ENCODE measurements around the gene TIMM22.
"Not testable (repeated sequence)": the region's sequence is repeated elsewhere in the genome, so short reads cannot be mapped to it uniquely, and the experiment has no call there.

The TIMM22 gene

DNA sequence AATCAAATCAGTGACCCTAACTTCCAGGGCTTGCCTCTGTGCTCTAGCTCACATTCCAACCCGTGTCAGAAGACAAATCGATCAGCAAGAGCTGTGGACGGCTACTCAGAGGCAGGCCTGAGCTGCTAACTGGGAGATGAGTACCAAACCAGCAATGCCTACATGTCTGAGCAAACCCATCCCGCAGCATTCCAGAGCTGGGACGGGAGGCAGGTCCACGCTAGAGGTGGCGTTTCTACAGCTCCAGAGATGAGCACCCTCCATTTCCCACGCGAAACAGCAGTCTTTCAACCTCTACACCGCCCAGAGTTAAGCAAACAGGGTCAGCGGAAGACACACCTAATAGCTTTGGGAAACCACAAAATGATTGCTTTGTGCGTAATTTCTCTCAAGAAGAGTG lies 23.9 kb upstream of the TIMM22 start:
- DNase-seq = no peak

DNA sequence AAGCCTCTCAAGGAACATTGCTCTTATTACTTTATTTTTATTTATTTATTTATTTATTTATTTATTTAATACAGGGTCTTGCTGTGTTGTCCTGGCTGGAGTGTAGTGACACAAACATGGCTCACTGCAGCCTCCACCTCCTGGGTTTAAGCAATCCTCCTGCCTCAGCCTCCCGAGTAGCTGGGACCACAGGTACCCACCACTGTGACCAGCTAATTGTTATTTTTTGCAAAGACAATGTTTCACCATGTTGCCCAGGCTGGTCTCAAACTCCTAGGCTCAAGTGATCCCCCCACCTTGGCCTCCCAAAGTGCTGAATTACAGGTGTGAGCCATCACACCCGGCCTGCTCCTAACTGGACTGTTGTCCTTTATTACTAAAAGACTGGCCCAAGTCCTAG lies 22.2 kb upstream of the TIMM22 start:
- DNase-seq = not testable (repeated sequence)

DNA sequence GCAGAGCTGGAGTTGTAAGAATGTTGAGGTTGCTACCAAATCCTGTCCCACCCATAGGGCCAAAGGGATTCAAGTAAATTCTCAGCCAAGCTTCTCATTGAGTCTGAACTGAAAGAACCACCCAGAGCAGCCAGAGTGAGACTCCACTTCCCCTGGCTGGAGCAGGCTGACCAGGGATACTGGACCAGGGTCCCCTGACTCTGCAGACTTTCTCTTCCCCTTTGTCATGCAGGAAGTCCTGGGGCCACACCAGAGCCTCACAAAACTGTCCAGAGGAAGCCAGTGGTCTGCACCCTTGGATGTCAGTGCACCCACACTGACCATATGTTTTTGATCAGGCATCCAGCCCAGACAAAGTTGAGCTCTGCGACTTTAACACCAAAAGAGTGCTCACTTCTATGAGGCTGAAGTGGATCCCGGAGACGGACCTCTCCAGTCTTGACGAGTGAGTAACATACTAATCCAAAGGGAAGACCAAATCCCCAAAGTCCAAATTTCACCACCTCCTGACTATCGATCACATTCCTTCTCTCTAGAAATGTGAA lies 21.5 kb upstream of the TIMM22 start:
- DNase-seq = no peak

DNA sequence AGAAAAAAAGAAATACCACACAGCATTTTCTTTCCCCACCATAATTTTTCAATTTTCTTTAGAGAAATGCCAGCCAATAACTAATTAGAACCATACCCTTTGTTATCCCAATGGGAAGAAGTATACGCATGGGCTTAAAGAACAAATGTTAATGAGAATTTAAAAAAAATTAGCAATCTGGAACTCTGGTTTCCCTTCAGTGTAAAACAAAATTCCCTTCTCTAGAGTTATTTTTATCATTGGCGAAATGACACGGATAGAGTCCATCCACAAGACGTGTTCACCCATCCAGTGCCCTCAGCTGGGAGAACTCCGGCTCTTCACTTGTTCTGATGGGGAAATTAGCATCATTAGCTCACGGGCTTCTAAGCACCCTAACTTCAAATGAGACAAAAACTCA lies 20.6 kb upstream of the TIMM22 start:
- no peak for DNase-seq

DNA sequence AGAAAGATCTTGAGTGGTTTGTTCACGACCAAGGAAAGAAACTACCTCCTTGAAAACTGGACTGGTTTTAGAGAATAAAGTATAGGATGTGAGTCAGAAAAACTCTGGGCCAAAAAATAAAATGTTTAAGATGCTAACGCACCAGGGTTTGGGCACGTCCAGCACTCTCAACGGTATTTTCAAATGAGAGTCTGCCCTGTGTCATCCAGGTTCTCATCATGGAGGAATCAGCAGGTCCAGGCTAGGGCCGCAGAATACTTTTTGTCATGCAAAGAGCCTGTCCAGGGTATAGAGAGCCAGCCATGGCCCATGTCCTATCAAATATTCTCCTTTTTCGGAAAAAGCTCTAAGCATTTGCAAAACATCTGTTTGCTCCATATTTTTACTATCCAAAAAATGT lies 19.8 kb upstream of the TIMM22 start:
- DNase-seq = no peak

DNA sequence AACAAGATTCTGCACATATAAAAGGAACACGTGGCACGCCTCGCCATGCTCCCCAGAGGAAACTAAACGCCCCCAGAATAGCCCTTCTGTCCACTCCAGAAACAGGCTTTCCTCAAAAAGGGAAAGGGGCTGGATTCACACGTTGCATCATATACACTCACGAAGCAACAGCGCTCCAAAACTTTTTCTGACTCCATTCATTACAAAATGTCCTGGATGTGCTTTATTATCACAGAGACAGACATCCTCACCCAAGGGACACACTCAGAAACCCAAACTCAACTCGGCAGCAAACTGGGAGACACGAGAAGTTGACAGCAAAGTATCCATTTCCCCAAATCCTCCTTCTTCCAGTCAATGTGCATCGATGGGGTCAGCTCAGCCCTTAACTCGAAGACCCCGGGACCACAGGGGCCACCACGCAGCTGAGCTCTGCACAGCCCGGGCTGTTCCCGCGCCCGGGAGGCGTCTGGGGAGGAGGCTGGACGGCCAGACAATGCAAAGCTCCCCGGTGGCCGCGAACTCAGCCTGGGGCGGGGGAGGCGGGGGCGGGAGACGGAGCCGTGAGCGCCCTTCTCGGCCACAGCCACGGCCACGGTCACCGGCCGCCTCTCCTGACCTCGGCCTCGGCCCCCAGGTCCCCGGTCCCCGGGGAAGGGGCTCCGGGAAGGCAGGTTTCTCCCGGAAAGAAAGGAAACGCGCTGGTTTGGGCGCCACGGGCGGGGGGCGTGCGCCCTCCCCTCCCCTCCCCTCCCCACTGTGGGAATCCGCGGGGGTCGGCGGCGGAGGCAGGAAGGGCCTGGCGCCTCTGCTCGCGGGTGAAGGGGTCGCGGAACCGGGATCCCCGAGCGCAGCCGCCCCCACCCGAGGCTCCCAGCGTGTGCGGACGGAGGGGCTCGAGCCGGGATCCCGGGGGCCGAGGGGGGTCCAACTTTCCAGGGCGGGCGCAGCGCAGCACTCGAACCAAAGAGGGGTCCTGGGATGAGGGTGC lies 18.5 kb upstream of the TIMM22 start:
- no peak for DNase-seq

DNA sequence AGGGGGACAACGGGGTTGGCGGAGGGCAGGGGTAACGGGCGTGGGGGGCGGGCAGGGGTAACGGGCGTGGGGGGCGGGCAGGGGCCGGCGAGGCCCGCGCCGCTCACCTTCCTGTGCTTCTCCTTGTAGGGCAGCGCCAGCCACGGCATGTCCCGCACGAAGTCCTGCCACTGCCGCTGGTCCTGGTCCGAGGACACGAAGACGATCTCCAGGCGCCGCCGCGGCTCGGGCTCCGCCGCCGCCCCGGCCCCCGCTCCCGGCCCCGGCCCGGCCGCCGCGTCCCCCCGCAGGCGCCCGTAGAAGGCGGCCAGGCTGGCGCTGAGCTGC lies 17.8 kb upstream of the TIMM22 start:
- no peak for DNase-seq

DNA sequence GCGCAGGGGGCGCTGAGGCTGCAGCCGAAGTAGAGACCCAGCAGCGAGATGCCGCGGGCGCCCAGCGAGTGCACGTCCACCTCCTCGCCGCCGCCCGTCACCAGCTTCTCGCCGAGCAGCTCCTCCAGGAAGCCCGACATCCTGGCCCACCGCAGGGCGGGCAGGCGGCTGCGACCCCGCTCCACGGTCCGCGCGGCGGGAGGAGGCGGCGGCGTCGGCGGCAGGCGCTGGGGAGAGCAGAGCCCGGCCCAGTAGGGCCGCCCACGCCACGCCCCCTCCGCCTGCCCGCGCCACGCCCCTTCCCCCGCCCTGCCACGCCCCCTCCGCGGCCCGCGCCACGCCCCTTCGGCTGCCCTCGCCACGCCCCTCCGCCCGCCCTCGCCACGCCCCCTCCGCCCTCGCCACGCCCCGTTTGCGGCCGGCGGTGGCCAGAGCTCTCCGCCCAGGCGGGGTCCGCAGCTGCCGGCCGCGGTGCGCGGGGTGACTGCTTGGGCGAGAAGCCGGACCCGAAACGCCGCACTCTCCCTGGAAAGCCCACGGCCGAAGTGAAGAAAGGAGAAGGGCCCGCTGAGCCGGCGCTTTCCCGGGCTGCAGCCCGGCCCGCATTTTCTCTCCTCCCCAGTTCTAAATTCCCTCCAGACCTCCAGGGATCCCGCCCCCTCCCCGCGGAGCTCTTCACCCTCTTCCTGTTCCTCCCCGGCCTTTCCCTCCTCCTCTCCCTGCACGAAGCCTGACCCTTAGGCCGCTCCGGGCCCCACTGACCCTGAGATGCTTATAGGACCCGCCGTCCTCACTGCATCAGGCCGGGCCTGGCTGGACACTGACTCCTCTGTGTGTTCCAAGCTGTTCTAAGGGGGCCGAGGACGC lies 17.2 kb upstream of the TIMM22 start, which contains the start of gene NXN:
NXN (minus strand) TSS at position 238 of the 867 bp plus-strand sequence.
- peak; percentile 95 for DNase-seq

DNA sequence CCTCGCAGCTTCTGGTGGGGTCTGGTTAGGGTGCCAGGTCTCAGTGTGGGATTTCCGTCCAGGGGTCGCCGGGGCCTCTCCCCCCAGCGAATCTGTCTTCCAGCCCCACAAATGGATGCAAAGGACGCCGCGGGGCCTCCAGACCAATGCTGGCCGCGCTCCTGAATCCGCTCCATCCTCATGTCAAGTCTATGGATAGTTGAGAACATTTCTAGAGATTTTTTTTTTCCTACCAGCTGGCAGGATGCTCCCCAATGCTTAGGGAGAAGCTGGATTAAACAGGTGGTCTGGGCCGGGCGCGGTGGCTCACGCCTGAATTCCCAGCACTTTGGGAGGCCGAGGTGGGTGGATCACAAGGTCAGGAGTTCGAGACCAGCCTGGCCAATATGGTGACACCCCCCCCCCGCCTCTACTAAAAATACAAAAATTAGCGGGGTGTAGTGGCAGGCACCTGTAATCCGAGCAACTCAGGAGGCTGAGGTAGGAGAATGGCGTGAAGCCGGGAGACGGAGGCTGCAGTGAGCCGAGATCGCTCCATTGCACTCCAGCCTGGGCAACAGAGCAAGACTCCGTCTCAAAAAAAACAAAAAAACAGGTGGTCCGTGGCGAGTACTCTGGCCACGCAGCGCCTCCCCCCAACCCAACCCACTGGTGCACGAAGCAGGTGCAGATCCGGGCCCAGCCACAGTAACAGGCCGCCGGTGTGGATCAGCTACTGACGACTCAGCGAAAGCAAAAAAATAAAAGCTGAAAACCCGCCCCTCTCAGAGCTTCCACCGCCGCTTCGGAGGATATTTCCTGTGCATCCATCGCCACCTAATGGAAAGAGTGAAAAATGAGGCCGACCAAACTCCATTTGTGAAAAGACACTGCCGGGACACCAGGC lies 16.3 kb upstream of the TIMM22 start:
- DNase-seq = peak; percentile 66

DNA sequence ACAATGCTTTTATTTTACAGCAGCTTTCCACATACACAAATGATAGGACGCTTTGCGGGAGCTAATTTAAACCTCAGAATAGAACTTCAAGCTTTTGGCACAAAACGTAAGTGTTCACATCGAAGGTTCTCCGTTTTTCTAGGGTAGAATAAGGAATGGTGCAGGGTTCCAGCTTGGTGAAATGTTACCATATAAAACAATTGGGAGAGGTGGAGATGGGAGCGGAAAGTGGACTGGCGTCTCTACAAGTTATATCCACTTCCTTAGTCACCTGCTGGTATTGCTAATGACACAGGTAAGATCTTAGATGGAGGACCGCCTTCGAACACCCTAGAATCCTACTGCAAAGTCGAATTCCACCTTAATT lies 15.7 kb upstream of the TIMM22 start:
- no peak for DNase-seq

DNA sequence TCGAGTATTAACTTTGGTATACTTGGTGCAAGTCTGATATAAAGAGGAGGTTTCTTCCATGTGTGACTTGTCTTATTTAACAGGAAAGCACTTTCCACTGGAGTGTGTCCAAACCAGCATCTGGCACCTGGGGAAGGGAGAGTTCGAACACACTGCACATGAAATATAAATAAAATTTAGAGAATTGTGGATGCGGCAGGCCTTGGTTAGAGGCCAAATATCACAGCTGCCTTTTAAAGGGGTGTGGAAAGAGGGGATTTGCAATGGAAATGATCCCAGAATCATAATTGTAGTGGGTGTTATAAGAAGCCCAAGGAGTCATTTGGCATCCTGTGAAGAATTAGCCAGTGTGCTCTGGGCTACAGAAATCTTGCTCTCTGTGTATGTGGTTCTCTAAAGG lies 13.0 kb upstream of the TIMM22 start:
- no peak for DNase-seq

DNA sequence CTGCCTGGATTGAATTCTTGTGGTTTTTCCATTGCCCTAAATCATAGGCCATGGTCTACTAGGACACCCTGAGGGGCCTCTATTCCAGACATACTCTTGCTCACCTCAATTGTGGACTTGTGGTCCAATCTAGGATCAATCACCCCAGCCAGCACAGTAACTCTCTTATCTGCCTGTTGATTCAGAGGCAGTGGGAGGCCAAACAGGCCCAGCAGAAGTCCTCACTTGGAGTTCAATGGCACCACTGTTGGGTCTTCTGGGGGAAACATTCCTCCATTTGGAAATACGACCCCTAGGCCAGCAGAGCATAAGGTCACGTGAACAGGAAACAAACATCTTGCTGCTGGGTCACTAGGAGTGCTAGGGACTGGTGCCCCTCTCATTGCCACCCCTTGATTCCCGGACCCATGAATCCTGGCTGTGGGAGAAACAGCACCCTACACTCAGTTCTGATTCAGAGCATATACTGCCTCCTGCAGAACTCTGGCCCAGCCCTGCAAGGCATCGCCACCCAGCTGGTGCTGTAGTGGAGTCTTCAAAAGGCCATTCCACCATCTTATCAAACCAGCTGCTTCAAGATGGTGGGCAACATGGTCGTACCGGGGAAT lies 10.5 kb upstream of the TIMM22 start:
- no peak for DNase-seq

DNA sequence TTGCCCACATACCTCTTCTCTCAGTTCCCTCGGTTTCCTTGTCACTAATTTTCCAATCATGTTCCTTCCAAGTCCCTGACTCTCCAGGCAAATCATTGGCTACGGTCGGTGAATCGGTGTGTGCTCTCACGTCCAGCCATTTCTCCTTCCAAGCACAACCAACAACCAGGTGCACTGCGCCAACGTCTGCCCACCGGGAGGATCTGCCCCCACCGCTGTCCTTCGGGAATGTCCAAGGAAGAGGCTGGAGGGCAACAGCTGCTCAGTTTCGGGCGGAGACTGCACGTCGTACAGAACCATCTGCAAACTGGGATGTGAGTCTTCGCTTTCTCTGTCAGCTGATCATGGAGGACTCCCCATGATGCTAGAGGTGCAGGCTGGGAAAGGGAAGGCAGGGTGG lies 9.0 kb upstream of the TIMM22 start:
- no peak for DNase-seq

DNA sequence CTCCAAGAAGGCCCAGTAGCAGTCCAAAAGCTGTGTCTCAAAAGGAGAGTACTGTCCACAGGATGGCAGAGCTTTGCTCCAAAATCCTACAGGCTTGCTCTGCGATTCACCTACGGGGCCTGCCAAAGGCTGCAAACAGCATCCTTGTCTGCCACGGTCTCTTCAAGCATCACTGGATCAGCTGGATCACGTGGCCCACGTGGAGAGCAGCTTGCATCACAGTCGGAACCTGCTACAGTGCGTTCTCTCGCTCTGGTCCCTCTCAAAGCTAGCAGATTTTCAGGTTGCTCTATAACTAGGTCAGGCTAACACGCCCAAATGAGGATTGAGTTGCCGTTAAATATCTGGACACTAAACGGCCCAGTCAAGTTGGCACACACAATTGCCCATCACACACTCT lies 8.4 kb upstream of the TIMM22 start:
- no peak for DNase-seq

DNA sequence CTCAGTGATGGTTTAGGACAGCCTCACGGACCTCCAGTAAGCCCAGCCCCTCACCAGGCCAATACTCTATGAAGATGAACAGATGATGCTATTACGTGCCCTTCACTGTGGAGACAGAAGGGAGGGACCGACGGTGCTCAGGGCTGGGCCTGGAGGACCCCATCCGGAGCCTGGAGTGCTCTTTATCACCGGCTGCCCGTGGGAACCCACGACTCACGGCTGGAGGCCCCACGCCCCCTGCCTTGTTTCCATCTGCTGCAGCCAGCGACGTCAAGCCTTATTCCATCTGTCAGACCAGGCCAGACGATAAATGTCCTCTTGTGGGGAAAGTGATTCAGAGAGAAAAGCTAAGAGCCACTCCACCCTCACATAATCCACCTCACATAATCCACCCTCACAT lies 4.0 kb upstream of the TIMM22 start:
- DNase-seq = no peak

DNA sequence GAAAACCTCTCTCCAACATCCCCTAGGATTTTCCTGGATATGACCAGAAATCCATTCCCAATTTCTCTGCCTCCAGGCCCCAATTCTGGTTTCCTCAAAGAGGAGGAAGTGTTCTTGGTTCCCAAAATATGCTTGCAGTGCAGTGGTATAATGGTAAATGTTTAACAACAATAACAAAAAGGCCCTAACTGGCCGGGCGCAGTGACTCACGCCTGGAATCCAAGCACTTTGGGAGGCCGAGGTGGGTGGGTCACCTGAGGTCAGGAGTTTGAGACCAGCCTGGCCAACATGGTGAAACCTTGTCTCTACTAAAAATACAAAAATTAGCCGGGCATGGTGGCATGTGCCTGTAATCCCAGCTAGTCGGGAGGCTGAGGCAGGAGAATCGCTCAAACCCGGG lies 1.6 kb upstream of the TIMM22 start:
- not testable (repeated sequence) for DNase-seq

DNA sequence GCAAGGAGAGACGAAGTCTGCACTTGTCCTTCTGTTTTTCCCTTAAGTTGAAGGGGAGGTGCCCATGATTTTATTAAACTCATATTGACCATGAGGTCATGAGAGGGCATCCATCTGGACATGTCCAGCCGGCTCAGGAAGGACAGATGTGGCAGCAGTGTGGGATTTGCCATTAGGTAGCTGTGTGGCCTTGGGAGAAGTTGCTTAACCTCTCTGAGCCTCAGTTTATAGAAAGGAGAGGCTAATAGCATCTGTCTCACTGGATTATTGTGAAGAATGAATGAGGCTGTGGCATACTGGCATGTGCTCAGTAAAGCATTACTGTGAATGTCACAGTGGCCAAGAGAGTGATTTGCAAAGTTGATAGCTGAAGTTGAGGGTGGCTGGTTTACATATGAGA lies 1.2 kb downstream of the TIMM22 start:
- DNase-seq = no peak

DNA sequence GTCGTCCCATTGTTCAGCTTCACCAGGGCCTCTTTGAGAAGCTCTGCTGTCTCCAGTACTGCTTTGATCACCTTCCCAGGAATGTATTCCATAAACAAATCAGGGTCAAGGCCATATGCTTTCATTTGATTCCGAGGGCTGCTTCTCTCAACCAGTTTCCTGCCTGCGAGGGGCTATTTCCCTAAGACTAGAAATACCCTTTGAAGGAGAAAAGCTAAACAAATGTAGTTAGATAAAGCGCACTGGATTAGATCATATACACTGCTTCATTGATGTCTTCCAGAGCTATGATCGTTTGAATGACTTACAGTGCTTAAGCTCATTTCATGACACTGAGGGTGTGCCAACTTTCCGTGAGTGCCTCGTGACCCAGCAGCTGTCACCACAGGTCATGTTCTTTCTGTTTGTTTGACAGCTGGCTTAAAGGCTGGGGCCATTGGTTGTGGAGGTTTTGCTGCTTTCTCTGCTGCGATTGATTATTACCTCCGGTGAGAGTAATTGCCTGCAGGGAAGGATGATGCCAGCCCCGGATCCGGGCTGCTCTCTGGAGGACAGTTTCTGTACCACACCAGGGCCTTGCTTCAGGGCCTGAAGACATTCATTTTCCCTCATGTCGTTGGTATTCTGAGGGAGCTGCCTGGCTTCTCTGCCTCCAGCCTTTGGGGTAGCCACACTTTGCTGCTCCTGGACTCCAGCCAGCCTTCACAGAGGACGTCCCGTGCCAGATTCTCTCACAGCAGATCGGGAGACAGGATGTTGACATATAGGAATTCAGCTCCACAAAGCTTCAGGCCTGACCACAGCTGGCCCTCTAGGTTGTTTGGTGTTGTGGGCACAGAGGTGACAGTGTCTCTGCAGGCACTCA lies 3.9 kb downstream of the TIMM22 start:
- no peak for DNase-seq

DNA sequence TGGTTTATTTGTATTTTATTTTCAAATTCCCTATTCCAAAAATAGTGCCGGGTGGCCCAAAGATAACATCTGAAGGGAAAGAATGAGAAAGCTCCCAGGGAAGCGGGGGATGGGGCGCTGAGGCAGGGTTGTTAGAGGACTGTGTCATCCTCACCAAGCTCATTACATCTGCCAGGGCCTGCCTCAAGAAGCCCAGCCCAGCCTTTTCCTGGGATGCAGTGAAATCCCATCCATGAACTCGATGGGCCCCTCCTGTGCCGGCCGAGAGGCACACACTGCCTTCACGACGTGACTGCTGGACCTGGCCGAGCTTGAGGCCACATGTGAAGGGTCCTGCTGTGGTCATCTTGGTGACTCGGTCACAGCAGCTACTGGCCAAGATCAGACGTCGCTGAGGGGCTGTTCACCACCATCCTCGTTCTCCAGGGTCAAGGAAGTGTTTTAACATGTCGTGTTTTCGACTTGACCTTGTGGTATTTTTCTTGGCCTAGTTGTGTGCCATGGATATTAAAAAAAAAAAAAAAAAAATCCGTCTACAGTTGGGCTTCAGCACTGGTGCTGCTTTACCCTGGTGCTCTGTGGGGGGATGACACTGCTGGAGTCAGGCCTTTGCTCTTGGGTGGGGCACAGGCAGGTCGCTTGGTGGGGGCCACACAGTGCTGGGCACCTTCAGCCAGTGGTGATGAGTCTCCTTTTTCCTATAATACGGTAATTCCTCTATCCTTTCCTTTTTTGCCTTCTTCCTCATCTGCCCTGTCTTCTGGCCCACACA lies 4.9 kb downstream of the TIMM22 start:
- DNase-seq = no peak

DNA sequence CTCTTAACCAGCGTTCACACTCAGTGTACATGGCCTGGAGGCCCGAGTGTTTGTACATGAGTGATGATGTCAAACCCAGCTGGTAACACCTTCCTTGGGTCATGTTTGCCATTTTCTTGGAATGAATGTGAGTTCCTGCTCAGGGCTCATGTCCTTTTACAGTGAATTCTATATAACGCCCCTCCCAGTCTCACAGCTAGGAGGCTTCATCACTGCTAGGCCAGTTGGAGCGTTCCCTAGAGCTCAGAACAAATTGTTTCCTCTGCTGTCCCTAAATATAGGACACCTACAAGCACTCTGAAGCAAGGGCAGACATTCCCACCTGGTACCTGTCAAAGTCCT lies 5.5 kb downstream of the TIMM22 start:
- DNase-seq = no peak

Data from T-helper 9 cell (primary cell).